Erythroblast (primary cell): ENCODE results near the gene GRB7.

ENCODE experiments used
- GATA1 ChIP-seq: IDR thresholded peaks from 2 replicates; pipeline ENCODE4 v1.6.1; 2011; ENCODE audit warnings: low read depth, mild to moderate bottlenecking, control low read depth, low read length, moderate library complexity
- POLR2A ChIP-seq: IDR thresholded peaks from 2 replicates; pipeline ENCODE4 v1.6.1; 2011; ENCODE audit warnings: mild to moderate bottlenecking, low read length

GRCh38 chr17:39717660-39718059 lies 20.1 kb upstream of the GRB7 start:
- TF ChIP-seq POLR2A (no peak), GATA1 (no peak)
